H9 (cell line): ENCODE results near the gene SALL3. TPM values are rescaled to one million over a fixed set of nuclear protein-coding genes. Genes with fewer than 3 reads are reported as not detected.

Experiments
- DNase-seq: peaks from one replicate; pipeline ENCODE4 v3.0.0-alpha.2; 2017
- H2AFZ ChIP-seq: one replicate; pipeline ENCODE4 v1.6.1; 2013; ENCODE audit warnings: mild to moderate bottlenecking, low read length, control low read depth, moderate library complexity
- H2AK5ac ChIP-seq: 2 replicates; pipeline ENCODE4 v1.6.1; 2013; ENCODE audit warnings: low read length, control low read depth, mixed read lengths; ENCODE audit not compliant: insufficient read length
- H2BK120ac ChIP-seq: one replicate; pipeline ENCODE4 v1.6.1; 2013; ENCODE audit warnings: low read depth, mild to moderate bottlenecking, low read length, control low read depth, inconsistent platforms; ENCODE audit not compliant: poor library complexity, severe bottlenecking
- H2BK12ac ChIP-seq: 2 replicates; pipeline ENCODE4 v1.6.1; 2013; ENCODE audit warnings: low read length, control low read depth, mixed read lengths, low read depth; ENCODE audit not compliant: insufficient read length
- H2BK15ac ChIP-seq: 2 replicates; pipeline ENCODE4 v1.6.1; 2013; ENCODE audit warnings: low read depth, low read length, control low read depth
- H2BK20ac ChIP-seq: one replicate; pipeline ENCODE4 v1.6.1; 2013; ENCODE audit warnings: low read depth, mild to moderate bottlenecking, low read length, control low read depth, inconsistent platforms; ENCODE audit not compliant: poor library complexity, severe bottlenecking
- H2BK5ac ChIP-seq: 2 replicates; pipeline ENCODE4 v1.6.1; 2013; ENCODE audit warnings: low read length, control low read depth, mixed read lengths; ENCODE audit not compliant: insufficient read length
- H3K14ac ChIP-seq: 2 replicates; pipeline ENCODE4 v1.6.1; 2013; ENCODE audit warnings: low read length, control low read depth; ENCODE audit not compliant: insufficient read depth
- H3K18ac ChIP-seq: 2 replicates; pipeline ENCODE4 v1.6.1; 2013; ENCODE audit warnings: low read depth, mild to moderate bottlenecking, mixed read lengths, low read length, control low read depth; ENCODE audit not compliant: insufficient read length
- H3K23ac ChIP-seq: 2 replicates; pipeline ENCODE4 v1.6.1; 2013; ENCODE audit warnings: low read length, control low read depth, mixed read lengths, low read depth; ENCODE audit not compliant: insufficient read length
- H3K23me2 ChIP-seq: 2 replicates; pipeline ENCODE4 v1.6.1; 2013; ENCODE audit warnings: low read depth, mild to moderate bottlenecking, mixed read lengths, low read length, control low read depth; ENCODE audit not compliant: insufficient read length, poor library complexity, severe bottlenecking
- H3K27ac ChIP-seq: 2 replicates; pipeline ENCODE4 v1.5.1; 2013; ENCODE audit warnings: low read length, control low read depth, mixed read lengths, low read depth; ENCODE audit not compliant: insufficient read length
- H3K27me3 ChIP-seq: 2 replicates; pipeline ENCODE4 v1.6.1; 2013; ENCODE audit warnings: low read length, control low read depth, inconsistent platforms; ENCODE audit not compliant: insufficient read depth
- H3K4ac ChIP-seq: 2 replicates; pipeline ENCODE4 v1.6.1; 2013; ENCODE audit warnings: low read depth, mild to moderate bottlenecking, control low read depth, inconsistent platforms, low read length, moderate library complexity
- H3K4me1 ChIP-seq: 2 replicates; pipeline ENCODE4 v1.6.1; 2013; ENCODE audit warnings: low read length, control low read depth, inconsistent platforms; ENCODE audit not compliant: insufficient read depth
- H3K4me2 ChIP-seq: 2 replicates; pipeline ENCODE4 v1.6.1; 2013; ENCODE audit warnings: low read length, control low read depth, mixed read lengths; ENCODE audit not compliant: insufficient read length, insufficient read depth
- H3K56ac ChIP-seq: 2 replicates; pipeline ENCODE4 v1.6.1; 2013; ENCODE audit warnings: low read depth, mild to moderate bottlenecking, mixed read lengths, low read length, control low read depth; ENCODE audit not compliant: insufficient read length
- H3K79me1 ChIP-seq: 2 replicates; pipeline ENCODE4 v1.6.1; 2013; ENCODE audit warnings: low read depth, mild to moderate bottlenecking, moderate library complexity, low read length, control low read depth, inconsistent platforms; ENCODE audit not compliant: insufficient read depth, poor library complexity, severe bottlenecking
- H3K79me2 ChIP-seq: 2 replicates; pipeline ENCODE4 v1.6.1; 2013; ENCODE audit warnings: low read length, control low read depth, inconsistent platforms; ENCODE audit not compliant: insufficient read depth
- H3K9ac ChIP-seq: 2 replicates; pipeline ENCODE4 v1.6.1; 2013; ENCODE audit warnings: low read length, control low read depth, mixed read lengths; ENCODE audit not compliant: insufficient read length; ENCODE audit errors: extremely low read depth
- H3K9me3 ChIP-seq: one replicate; pipeline ENCODE4 v1.6.1; 2013; ENCODE audit warnings: low read depth, low read length, inconsistent platforms; ENCODE audit not compliant: control insufficient read depth
- H3T11ph ChIP-seq: one replicate; pipeline ENCODE4 v1.6.1; 2013; ENCODE audit warnings: mild to moderate bottlenecking, low read length, control low read depth, inconsistent platforms
- H4K20me1 ChIP-seq: one replicate; pipeline ENCODE4 v1.6.1; 2013; ENCODE audit not compliant: control insufficient read depth, insufficient read length, insufficient read depth
- H4K5ac ChIP-seq: 2 replicates; pipeline ENCODE4 v1.6.1; 2013; ENCODE audit warnings: low read depth, mild to moderate bottlenecking, mixed read lengths, low read length, control low read depth; ENCODE audit not compliant: insufficient read length
- H4K8ac ChIP-seq: replicated peaks from 2 replicates; pipeline ENCODE4 v1.6.1; 2013; ENCODE audit warnings: low read length, control low read depth, mixed read lengths, low read depth; ENCODE audit not compliant: insufficient read length
- H4K91ac ChIP-seq: 2 replicates; pipeline ENCODE4 v1.6.1; 2013; ENCODE audit warnings: low read depth, mild to moderate bottlenecking, moderate library complexity, mixed read lengths, low read length, control low read depth; ENCODE audit not compliant: insufficient read length
- H3K27ac Mint-ChIP-seq, 3 experiments: 2 replicates in 2 of 3; 3 replicates in 1 of 3; pipeline ENCODE4 v1.8.0; 2020 to 2021; ENCODE audit warnings: mixed read lengths in 3 of 3, mild to moderate bottlenecking in 1 of 3, moderate library complexity in 1 of 3
- H3K27me3 Mint-ChIP-seq: 2 replicates; pipeline ENCODE4 v1.8.0; 2021; ENCODE audit warnings: low read depth, mild to moderate bottlenecking, moderate library complexity, mixed read lengths
- H3K36me3 Mint-ChIP-seq, 3 experiments: 2 replicates in 2 of 3; 3 replicates in 1 of 3; pipeline ENCODE4 v1.8.0; 2020 to 2021; ENCODE audit warnings: low read depth in 3 of 3, mixed read lengths in 3 of 3; ENCODE audit not compliant: insufficient read depth in 1 of 3
- H3K4me1 Mint-ChIP-seq, 2 experiments: 2 replicates each; pipeline ENCODE4 v1.8.0; 2020; ENCODE audit warnings: mixed read lengths in 2 of 2
- H3K4me3 Mint-ChIP-seq, 2 experiments: 2 replicates in 1 of 2; 3 replicates in 1 of 2; pipeline ENCODE4 v1.8.0; 2020 to 2021; ENCODE audit warnings: mild to moderate bottlenecking in 2 of 2, mixed read lengths in 2 of 2, moderate library complexity in 1 of 2
- H3K9me3 Mint-ChIP-seq, 2 experiments: 2 replicates in 1 of 2; 3 replicates in 1 of 2; pipeline ENCODE4 v1.8.0; 2020; ENCODE audit warnings: mild to moderate bottlenecking in 2 of 2, mixed read lengths in 2 of 2, moderate library complexity in 1 of 2
- WGBS: extraction: QIAGEN DNeasy Blood & Tissue Kit; methylation state at CpG from one replicate; pipeline ENCODE4 v1.1.7; 2013; ENCODE audit warnings: missing lambda C conversion rate, low lambda C conversion rate, mixed read lengths; ENCODE audit not compliant: insufficient read length; ENCODE audit errors: extremely low coverage; 5-methylcytosine and 5-hydroxymethylcytosine counted together
- total RNA-seq: library from RNA; stranded (reverse); gene quantifications from 2 replicates; pipeline ENCODE4 v1.2.1, GENCODE V29; 2021
- TF ChIP-seq, protein P1 (sequence below): fragments of 200-600 bp; sonication (generic); conservative IDR thresholded peaks from 3 replicates; pipeline ENCODE4 v1.8.0; 2021; ENCODE audit warnings: antibody characterized with exemption, mild to moderate bottlenecking

The SALL3 gene
- total RNA-seq, 1 experiment from 2014 or later, result 52.4 TPM

DNA sequence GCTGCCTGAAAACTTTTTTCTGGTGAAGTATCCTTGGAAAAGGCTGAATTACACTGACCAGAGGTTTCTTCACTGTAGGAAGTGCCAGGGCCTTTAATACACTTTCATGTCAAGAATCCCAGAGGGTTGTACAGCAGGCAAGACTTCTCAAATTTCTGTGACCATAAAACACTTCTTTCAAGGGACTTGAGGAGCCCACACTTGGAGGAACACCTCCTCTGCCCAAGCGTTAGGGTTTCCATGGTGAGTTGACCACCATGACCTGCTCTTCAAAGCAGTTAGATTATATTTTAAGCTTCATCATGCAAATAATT lies 12.9 kb upstream of the SALL3 start:
- H3K4me1 Mint-ChIP-seq, result peaks cover 0 to 3% of the 10 kb centered on the region in 2 experiments; a peak in 1 of 4 replicates
- Histone ChIP-seq H4K8ac (no peak overlapping the region), H2BK15ac (no peak overlapping the region), H4K91ac (no peak overlapping the region), H3K23me2 (peaks cover 3% of the 10 kb centered on the region), H3K27me3 (peaks cover 7% of the 10 kb centered on the region; the same call in 1 of the 2 replicates), H3K79me1 (no peaks in the 10 kb centered on the region), H2AK5ac (no peak overlapping the region), H3K4me2 (no peak overlapping the region), H2BK120ac (no peak overlapping the region), H4K5ac (no peak overlapping the region), H3K4ac (no peak overlapping the region), H3K9me3 (no peaks in the 10 kb centered on the region), H4K20me1 (no peaks in the 10 kb centered on the region), H2BK5ac (no peak overlapping the region), H3K18ac (no peak overlapping the region), H3K27ac (no peak overlapping the region), H3K14ac (no peak overlapping the region), H3K23ac (no peak overlapping the region), H2BK20ac (no peak overlapping the region), H3K9ac (no peak overlapping the region), H3K56ac (no peak overlapping the region), H3T11ph (no peak overlapping the region), H2BK12ac (no peak overlapping the region), H3K4me1 (no peaks in the 10 kb centered on the region), H3K79me2 (no peaks in the 10 kb centered on the region), H2AFZ (no peak overlapping the region)
- DNase-seq, result no peak
- H3K9me3 Mint-ChIP-seq, result peaks cover 18 to 19% of the 10 kb centered on the region in 2 experiments
- no CpG with 5 or more reads among the region's 1 CpG for WGBS
- H3K27ac Mint-ChIP-seq, result no peak overlapping the region
- TF ChIP-seq, protein P1, sequence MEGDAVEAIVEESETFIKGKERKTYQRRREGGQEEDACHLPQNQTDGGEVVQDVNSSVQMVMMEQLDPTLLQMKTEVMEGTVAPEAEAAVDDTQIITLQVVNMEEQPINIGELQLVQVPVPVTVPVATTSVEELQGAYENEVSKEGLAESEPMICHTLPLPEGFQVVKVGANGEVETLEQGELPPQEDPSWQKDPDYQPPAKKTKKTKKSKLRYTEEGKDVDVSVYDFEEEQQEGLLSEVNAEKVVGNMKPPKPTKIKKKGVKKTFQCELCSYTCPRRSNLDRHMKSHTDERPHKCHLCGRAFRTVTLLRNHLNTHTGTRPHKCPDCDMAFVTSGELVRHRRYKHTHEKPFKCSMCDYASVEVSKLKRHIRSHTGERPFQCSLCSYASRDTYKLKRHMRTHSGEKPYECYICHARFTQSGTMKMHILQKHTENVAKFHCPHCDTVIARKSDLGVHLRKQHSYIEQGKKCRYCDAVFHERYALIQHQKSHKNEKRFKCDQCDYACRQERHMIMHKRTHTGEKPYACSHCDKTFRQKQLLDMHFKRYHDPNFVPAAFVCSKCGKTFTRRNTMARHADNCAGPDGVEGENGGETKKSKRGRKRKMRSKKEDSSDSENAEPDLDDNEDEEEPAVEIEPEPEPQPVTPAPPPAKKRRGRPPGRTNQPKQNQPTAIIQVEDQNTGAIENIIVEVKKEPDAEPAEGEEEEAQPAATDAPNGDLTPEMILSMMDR, result no peak
- H3K36me3 Mint-ChIP-seq, result peaks cover 3 to 15% (median 9%) of the 10 kb centered on the region in 3 experiments; a peak in 6 of 7 replicates
- H3K27me3 Mint-ChIP-seq, result peaks cover 45% of the 10 kb centered on the region
- H3K4me3 Mint-ChIP-seq, result no peak overlapping the region
